ENCODE measurements around the gene ZNF511.

ZNF511 gene

GRCh38 chr10:133334503-133335245 is 26.0 kb downstream of the ZNF511 start:
- no peak for DNase-seq (ENCODE audit: low read depth in 2 of 3, low spot score in 1 of 3)

GRCh38 chr10:133335246-133336117 is 26.8 kb downstream of the ZNF511 start:
- DNase-seq (ENCODE audit: low read depth in 2 of 3, low spot score in 1 of 3) = peak; percentile 56 to 66 (median 58)

- DNase-seq (ENCODE audit: low read depth in 2 of 3, low spot score in 1 of 3) = no peak
Measured at GRCh38 chr10:133336118-133336576, 27.4 kb downstream of the ZNF511 start.

GRCh38 chr10:133336577-133337369 is 28.1 kb downstream of the ZNF511 start, which contains the start of gene CALY:
TSS of gene CALY (minus strand) at chr10:133336896. CDS start at chr10:133328989, 7,907 bp downstream.
- DNase-seq (ENCODE audit: low read depth in 2 of 3, low spot score in 1 of 3) = peak; percentile 37 to 54 (median 38)

GRCh38 chr10:133337370-133337725 is 28.6 kb downstream of the ZNF511 start:
- no peak for DNase-seq (ENCODE audit: low read depth in 2 of 3, low spot score in 1 of 3)

- no peak for DNase-seq (ENCODE audit: low read depth in 2 of 3, low spot score in 1 of 3)
Measured at GRCh38 chr10:133338080-133339071, 29.7 kb downstream of the ZNF511 start.

- no peak for DNase-seq (ENCODE audit: low read depth in 2 of 3, low spot score in 1 of 3)
Measured at GRCh38 chr10:133339708-133340380, 31.1 kb downstream of the ZNF511 start.

GRCh38 chr10:133341983-133342382 is 33.3 kb downstream of the ZNF511 start:
- no peak for DNase-seq (ENCODE audit: low read depth in 2 of 3, low spot score in 1 of 3)

- no peak for DNase-seq (ENCODE audit: low read depth in 2 of 3, low spot score in 1 of 3)
Measured at GRCh38 chr10:133342942-133343341, 34.2 kb downstream of the ZNF511 start.

- DNase-seq (ENCODE audit: low read depth in 2 of 3, low spot score in 1 of 3) = no peak
Measured at GRCh38 chr10:133343558-133343957, 34.8 kb downstream of the ZNF511 start.

GRCh38 chr10:133344236-133344635 is 35.5 kb downstream of the ZNF511 start:
- DNase-seq (ENCODE audit: low read depth in 2 of 3, low spot score in 1 of 3) = no peak

- DNase-seq (ENCODE audit: low read depth in 2 of 3, low spot score in 1 of 3) = no peak
Measured at GRCh38 chr10:133346413-133346812, 37.7 kb downstream of the ZNF511 start.

GRCh38 chr10:133347710-133348517 is 39.2 kb downstream of the ZNF511 start:
- no peak for DNase-seq (ENCODE audit: low read depth in 2 of 3, low spot score in 1 of 3)

GRCh38 chr10:133349160-133349568 is 40.5 kb downstream of the ZNF511 start:
- DNase-seq (ENCODE audit: low read depth in 2 of 3, low spot score in 1 of 3) = no peak

GRCh38 chr10:133349577-133350011 is 40.9 kb downstream of the ZNF511 start:
- DNase-seq (ENCODE audit: low read depth in 2 of 3, low spot score in 1 of 3) = no peak

GRCh38 chr10:133350283-133350949 is 41.7 kb downstream of the ZNF511 start:
- no peak for DNase-seq (ENCODE audit: low read depth in 2 of 3, low spot score in 1 of 3)

GRCh38 chr10:133350950-133351329 is 42.2 kb downstream of the ZNF511 start:
- DNase-seq (ENCODE audit: low read depth in 2 of 3, low spot score in 1 of 3) = no peak

All from stimulated activated CD4-positive, alpha-beta T cell treated with anti-CD3 and anti-CD28 coated beads, Interleukin-12 subunit alpha, Interleukin-12 subunit beta, amount 100 ng/mL, for 48 hours (primary cell).